Gastroesophageal sphincter (tissue), 4 donors: ENCODE data around the gene PINK1. TPM values are rescaled to one million over a fixed set of nuclear protein-coding genes. Genes with fewer than 3 reads are reported as not detected.

Experiments
- ATAC-seq: fragments of 150-250 bp; one replicate; pipeline ENCODE4 v1.9.1; 2016; ENCODE audit warnings: mild to moderate bottlenecking, moderate library complexity
- H3K27ac ChIP-seq, 4 donors: fragments of 200-600 bp; sonication (generic) in 3 of 4; 1 replicate in 3 of 4; 2 replicates in 1 of 4; pipeline ENCODE4 v1.5.1; 2016 to 2019
- H3K27me3 ChIP-seq: fragments of 200-600 bp; sonication (generic); one replicate; pipeline ENCODE4 v1.5.1; 2019
- H3K36me3 ChIP-seq, 2 donors: fragments of 200-600 bp; sonication (generic); one replicate each; pipeline ENCODE4 v1.5.1; 2019; ENCODE audit warnings: control low read depth in 1 of 2
- H3K4me1 ChIP-seq, 3 donors: fragments of 200-600 bp; sonication (generic); 1 replicate in 2 of 3; 2 replicates in 1 of 3; pipeline ENCODE4 v1.5.1; 2016 to 2019; ENCODE audit warnings: control low read depth in 2 of 3
- H3K4me3 ChIP-seq, 2 donors: fragments of 200-600 bp; sonication (generic); one replicate each; pipeline ENCODE4 v1.5.1; 2019; ENCODE audit warnings: mild to moderate bottlenecking in 1 of 2, moderate library complexity in 1 of 2
- H3K9me3 ChIP-seq, 3 donors: fragments of 200-600 bp; sonication (generic); one replicate each; pipeline ENCODE4 v1.5.1; 2017 to 2019; ENCODE audit warnings: control low read depth in 2 of 3
- EP300 ChIP-seq: sonication (generic); formaldehyde crosslinking; IDR thresholded peaks from one replicate; pipeline ENCODE4 v1.6.1; 2017; ENCODE audit warnings: antibody characterized with exemption, mild to moderate bottlenecking
- POLR2A ChIP-seq, 2 donors: fragments of 450-650 bp; IDR thresholded peaks; one replicate each; pipeline ENCODE4 v1.6.1; 2017; ENCODE audit warnings: antibody characterized with exemption in 2 of 2, mild to moderate bottlenecking in 2 of 2, moderate library complexity in 1 of 2
- POLR2AphosphoS5 ChIP-seq: sonication (generic); formaldehyde crosslinking; IDR thresholded peaks from one replicate; pipeline ENCODE4 v1.6.1; 2017; ENCODE audit warnings: antibody characterized with exemption
- WGBS, 2 donors: methylation state at CpG; one replicate each; pipeline ENCODE4 v1.1.5; 2018; ENCODE audit warnings: low coverage in 1 of 2; 5-methylcytosine and 5-hydroxymethylcytosine counted together
- total RNA-seq, 4 donors: library from RNA; depleted of rRNA; stranded (reverse); fragments of >200 nt; gene quantifications; one replicate each; pipeline ENCODE4 v1.1.0, GENCODE V29; 2016
- TF ChIP-seq, protein P1 (sequence below), 4 experiments: fragments of 200-600 bp in 2 of 4; fragments of 450-650 bp in 2 of 4; sonication (generic) in 1 of 4; IDR thresholded peaks; one replicate each; pipeline ENCODE4 v1.5.1; 2017 to 2019; ENCODE audit warnings: antibody characterized with exemption in 4 of 4, mild to moderate bottlenecking in 2 of 4, moderate library complexity in 2 of 4

PINK1 gene
- 100 to 1,000 TPM; 148 to 269 (median 203) TPM for total RNA-seq

- Histone ChIP-seq H3K4me1 (peaks cover 2 to 41% (median 10%) of the 10 kb centered on the region in 3 donors), H3K27ac (peak within 1 kb of the TSS; percentile 93 to 97 (median 95)), H3K9me3 (no peaks in the 10 kb centered on the region), H3K36me3 (peaks cover 0 to 23% of the 10 kb centered on the region in 2 donors), H3K4me3 (peak within 1 kb of the TSS; percentile 92 to 98), H3K27me3 (no peaks in the 10 kb centered on the region)
- peak; percentile 92 for ATAC-seq
- WGBS, 2 donors: 10 to 21% methylated on average over 3 to 6 of the region's 93 CpGs
- TF ChIP-seq POLR2AphosphoS5: peak; percentile 39
- TF ChIP-seq, protein P1, sequence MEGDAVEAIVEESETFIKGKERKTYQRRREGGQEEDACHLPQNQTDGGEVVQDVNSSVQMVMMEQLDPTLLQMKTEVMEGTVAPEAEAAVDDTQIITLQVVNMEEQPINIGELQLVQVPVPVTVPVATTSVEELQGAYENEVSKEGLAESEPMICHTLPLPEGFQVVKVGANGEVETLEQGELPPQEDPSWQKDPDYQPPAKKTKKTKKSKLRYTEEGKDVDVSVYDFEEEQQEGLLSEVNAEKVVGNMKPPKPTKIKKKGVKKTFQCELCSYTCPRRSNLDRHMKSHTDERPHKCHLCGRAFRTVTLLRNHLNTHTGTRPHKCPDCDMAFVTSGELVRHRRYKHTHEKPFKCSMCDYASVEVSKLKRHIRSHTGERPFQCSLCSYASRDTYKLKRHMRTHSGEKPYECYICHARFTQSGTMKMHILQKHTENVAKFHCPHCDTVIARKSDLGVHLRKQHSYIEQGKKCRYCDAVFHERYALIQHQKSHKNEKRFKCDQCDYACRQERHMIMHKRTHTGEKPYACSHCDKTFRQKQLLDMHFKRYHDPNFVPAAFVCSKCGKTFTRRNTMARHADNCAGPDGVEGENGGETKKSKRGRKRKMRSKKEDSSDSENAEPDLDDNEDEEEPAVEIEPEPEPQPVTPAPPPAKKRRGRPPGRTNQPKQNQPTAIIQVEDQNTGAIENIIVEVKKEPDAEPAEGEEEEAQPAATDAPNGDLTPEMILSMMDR (IDR thresholded peaks at IDR 0.05): peak; percentile 98 to 99 (median 99)
- TF ChIP-seq POLR2A (IDR thresholded peaks at IDR 0.05): peak; percentile 82 to 92
- TF ChIP-seq EP300: no peak
Measured at GRCh38 chr1:20633190-20634064, at the start of gene PINK1. TSS of gene PINK1 (plus strand) at chr1:20633458. CDS start at chr1:20633549, 91 bp downstream.

DNA sequence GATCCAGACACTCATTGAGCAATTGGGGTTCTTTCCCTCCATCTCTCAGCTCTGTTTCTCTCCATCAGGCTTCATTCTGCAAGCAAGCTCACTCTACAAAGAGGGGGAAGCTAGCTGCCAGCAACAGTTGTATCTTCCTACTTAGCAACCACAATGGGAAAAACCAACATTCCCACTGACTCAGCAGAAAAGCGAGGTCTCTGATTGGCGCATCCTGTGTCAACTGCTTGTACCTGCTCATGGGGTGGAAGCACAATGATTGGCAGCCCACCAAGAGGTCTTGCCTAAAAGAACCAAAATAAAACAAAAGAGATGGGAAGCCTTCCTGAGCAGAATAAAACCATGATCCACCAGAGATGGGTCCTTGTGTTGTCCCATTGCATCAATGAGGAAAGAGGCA is 48.4 kb upstream of the PINK1 start:
- H3K9me3 ChIP-seq: peaks cover 0 to 3% (median 0%) of the 10 kb centered on the region in 3 donors
- ATAC-seq: no peak
- no peaks in the 10 kb centered on the region for H3K36me3 ChIP-seq
- TF ChIP-seq POLR2A (IDR thresholded peaks at IDR 0.05) (no peak), POLR2AphosphoS5 (no peak), EP300 (no peak)
- TF ChIP-seq, protein P1 (IDR thresholded peaks at IDR 0.05): no peak
- WGBS, 2 donors: 59 to 80% methylated on average over 2 of the region's 2 CpGs
- no peak overlapping the region for H3K4me3 ChIP-seq
- peaks cover 46% of the 10 kb centered on the region for H3K27me3 ChIP-seq
- peaks cover 0 to 10% (median 0%) of the 10 kb centered on the region in 3 donors for H3K4me1 ChIP-seq
- H3K27ac ChIP-seq: no peak overlapping the region

GRCh38 chr1:20586953-20587660 is 46.2 kb upstream of the PINK1 start:
- Histone ChIP-seq H3K27me3 (peaks cover 68% of the 10 kb centered on the region), H3K4me3 (no peak overlapping the region), H3K27ac (peak overlapping the region in 3 of 4 donors; percentile 7 to 40 (median 24)), H3K36me3 (no peaks in the 10 kb centered on the region), H3K4me1 (peaks cover 0 to 10% (median 0%) of the 10 kb centered on the region in 3 donors), H3K9me3 (peaks cover 0 to 3% (median 0%) of the 10 kb centered on the region in 3 donors)
- WGBS, 2 donors: 63 to 66% methylated on average over 4 to 8 of the region's 10 CpGs
- TF ChIP-seq, protein P1 (IDR thresholded peaks at IDR 0.05): no peak
- TF ChIP-seq POLR2AphosphoS5 (no peak), EP300 (no peak), POLR2A (IDR thresholded peaks at IDR 0.05) (no peak)
- ATAC-seq: peak; percentile 50

DNA sequence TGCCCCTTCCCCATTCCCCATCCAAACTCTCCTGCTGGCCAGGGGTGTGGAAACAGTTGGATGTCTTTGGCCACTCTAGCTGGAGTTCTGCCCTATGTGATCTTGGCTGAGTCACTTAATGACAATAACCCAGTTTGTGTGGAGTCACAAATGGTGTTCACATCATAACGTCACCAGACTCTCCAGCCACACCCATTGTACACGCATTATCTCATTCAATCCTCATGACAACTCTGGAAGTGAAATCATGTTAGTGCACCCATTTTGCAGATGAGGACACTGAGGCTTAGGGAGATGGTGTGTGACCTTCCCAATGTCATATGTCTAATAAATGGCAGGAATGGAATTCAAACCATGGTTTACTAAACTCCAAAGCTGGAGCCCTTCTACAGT is 45.6 kb upstream of the PINK1 start:
- no peaks in the 10 kb centered on the region for H3K36me3 ChIP-seq
- peaks cover 0 to 3% (median 0%) of the 10 kb centered on the region in 3 donors for H3K9me3 ChIP-seq
- TF ChIP-seq EP300 (no peak), POLR2AphosphoS5 (no peak), POLR2A (IDR thresholded peaks at IDR 0.05) (no peak)
- TF ChIP-seq, protein P1 (IDR thresholded peaks at IDR 0.05): no peak
- H3K27ac ChIP-seq: peak overlapping the region in 3 of 4 donors; percentile 7 to 40 (median 24)
- peaks cover 74% of the 10 kb centered on the region for H3K27me3 ChIP-seq
- peak; percentile 73 for ATAC-seq
- WGBS, 2 donors: 43% methylated on average over 1 of the region's 2 CpGs; no CpG with 5 or more reads in 1 of the 2 donors
- H3K4me1 ChIP-seq: peaks cover 0 to 10% (median 0%) of the 10 kb centered on the region in 3 donors
- no peak overlapping the region for H3K4me3 ChIP-seq
